Central memory CD8-positive, alpha-beta T cell (primary cell): ENCODE data around the gene PPM1E.
"Not testable (repeated sequence)": the region's sequence is repeated elsewhere in the genome, so short reads cannot be mapped to it uniquely, and the experiment has no call there.

ENCODE experiments used
- ATAC-seq: fragments of 150-1000 bp; cut with Tn5 transposase; replicated peaks from 2 replicates; pipeline ENCODE4 v1.10.0; 2022; ENCODE audit warnings: mild to moderate bottlenecking, moderate FRiP score, moderate number of reproducible peaks; ENCODE audit not compliant: poor library complexity, severe bottlenecking; ENCODE audit errors: extremely low read depth
- DNase-seq, 2 donors: peaks; one replicate each; pipeline ENCODE4 v3.0.0; 2021; ENCODE audit warnings: low spot score in 2 of 2
- H3K27ac Mint-ChIP-seq: one replicate; pipeline ENCODE4 v1.8.0; 2022; ENCODE audit warnings: low read depth, mild to moderate bottlenecking, moderate library complexity, mixed read lengths
- H3K27me3 Mint-ChIP-seq: one replicate; pipeline ENCODE4 v1.8.0; 2022; ENCODE audit warnings: mixed read lengths
- H3K36me3 Mint-ChIP-seq: one replicate; pipeline ENCODE4 v1.8.0; 2022; ENCODE audit warnings: mild to moderate bottlenecking, moderate library complexity, mixed read lengths; ENCODE audit not compliant: insufficient read depth
- H3K4me1 Mint-ChIP-seq: one replicate; pipeline ENCODE4 v1.8.0; 2022; ENCODE audit warnings: mixed read lengths
- H3K4me3 Mint-ChIP-seq: one replicate; pipeline ENCODE4 v1.8.0; 2022; ENCODE audit warnings: mild to moderate bottlenecking, moderate library complexity, mixed read lengths
- H3K9me3 Mint-ChIP-seq: one replicate; pipeline ENCODE4 v1.8.0; 2022; ENCODE audit warnings: mixed read lengths

PPM1E gene

DNA sequence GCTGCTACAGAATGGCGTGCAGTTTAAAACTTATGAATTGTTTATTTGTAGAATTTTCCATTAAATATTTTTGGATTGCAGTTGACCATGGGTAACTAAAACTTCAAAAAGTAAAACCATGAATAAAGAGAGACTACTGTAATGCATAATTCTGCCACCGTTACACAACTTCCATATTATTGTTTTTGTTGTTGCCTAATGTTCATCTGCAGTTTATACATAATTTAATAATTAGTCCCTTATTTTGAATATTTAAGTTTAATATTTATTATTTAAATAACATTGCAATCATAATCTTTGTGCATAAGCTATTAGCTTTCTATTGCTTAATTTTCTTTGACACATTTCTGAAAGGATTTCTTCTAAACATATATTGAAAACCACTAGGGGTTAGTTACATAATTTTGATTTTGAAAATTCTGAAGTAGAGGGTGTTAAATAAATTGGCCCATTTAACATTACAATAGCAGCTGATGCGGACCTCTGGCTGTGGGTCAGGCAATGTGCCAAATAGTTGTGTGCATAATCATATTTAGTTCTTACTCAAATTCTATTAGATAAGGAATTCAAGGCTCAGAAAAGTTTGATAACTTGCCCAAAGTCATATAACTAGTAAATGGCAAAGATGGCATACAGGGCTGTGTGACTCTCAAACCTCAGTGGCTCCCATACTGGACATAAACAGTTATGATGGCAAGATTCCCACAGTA lies 31.1 kb downstream of the PPM1E start:
- H3K4me3 Mint-ChIP-seq: no peak overlapping the region
- no peaks in the 10 kb centered on the region for H3K9me3 Mint-ChIP-seq
- H3K4me1 Mint-ChIP-seq: no peaks in the 10 kb centered on the region
- ATAC-seq (no peak), DNase-seq (no peak)
- peaks cover 6% of the 10 kb centered on the region for H3K27me3 Mint-ChIP-seq
- H3K36me3 Mint-ChIP-seq: no peaks in the 10 kb centered on the region
- no peak overlapping the region for H3K27ac Mint-ChIP-seq

DNA sequence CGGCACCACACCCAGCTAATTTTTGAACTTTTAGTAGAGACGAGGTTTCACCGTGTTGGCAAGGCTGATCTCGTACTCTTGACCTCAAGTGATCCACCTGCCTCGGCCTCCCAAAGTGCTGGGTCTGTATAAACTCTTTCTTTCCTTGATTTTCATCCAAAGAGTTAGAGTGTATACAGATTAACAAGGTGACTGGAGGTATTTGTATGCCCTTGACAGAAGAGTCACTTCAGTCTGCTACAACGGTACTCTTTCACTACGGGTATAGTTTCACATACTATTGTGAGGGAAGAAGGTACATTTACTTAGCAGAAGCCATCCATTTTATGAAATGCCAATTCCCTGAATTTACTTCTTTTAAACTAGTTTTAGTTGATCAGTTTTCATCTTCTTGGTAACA lies 32.5 kb downstream of the PPM1E start:
- no peaks in the 10 kb centered on the region for H3K27me3 Mint-ChIP-seq
- no peak for DNase-seq
- ATAC-seq: no peak
- no peaks in the 10 kb centered on the region for H3K4me1 Mint-ChIP-seq
- H3K27ac Mint-ChIP-seq: no peak overlapping the region
- H3K9me3 Mint-ChIP-seq: no peaks in the 10 kb centered on the region
- no peaks in the 10 kb centered on the region for H3K36me3 Mint-ChIP-seq
- no peak overlapping the region for H3K4me3 Mint-ChIP-seq

DNA sequence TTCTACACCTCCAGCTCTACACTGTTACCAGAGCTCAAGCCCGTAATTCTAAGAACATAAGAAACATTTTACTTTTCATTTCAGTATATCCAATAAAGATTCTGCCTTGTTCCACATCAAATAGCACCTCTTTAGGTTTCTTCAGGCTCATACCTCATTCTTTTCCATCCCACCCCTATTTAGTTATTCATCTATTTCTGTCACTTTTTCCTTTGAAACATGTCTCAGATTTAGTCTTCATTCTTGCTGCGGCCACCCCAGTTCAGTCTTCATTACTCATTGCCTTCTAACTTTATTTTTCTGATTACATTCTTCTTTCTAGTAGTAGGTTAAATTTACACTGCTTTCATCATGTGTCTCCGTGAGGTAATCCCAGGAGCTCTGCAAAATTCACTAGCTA lies 33.5 kb downstream of the PPM1E start:
- DNase-seq: no peak
- no peaks in the 10 kb centered on the region for H3K4me1 Mint-ChIP-seq
- H3K9me3 Mint-ChIP-seq: no peaks in the 10 kb centered on the region
- no peaks in the 10 kb centered on the region for H3K27me3 Mint-ChIP-seq
- no peak overlapping the region for H3K4me3 Mint-ChIP-seq
- no peak for ATAC-seq
- H3K36me3 Mint-ChIP-seq: no peaks in the 10 kb centered on the region
- no peak overlapping the region for H3K27ac Mint-ChIP-seq

DNA sequence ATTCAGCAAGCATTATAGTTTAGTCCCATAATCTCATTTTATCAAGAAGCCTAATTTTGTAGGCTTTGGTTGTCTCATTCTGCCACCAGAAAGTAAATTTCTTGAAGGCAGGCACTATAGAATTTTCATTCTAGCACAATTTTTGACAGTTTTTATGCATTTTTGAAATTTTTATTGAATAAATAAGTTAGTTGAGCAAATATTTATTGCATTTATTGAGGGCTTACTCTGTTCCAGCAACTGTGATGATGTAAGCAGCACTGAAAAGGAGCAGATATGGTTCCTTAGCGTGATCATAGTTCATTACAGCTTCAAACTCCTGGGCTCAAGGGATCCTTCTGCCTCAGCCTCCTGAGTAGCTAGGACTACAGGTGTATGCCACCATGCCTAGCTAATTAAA lies 34.2 kb downstream of the PPM1E start:
- Mint-ChIP-seq H3K27me3 (no peaks in the 10 kb centered on the region), H3K27ac (no peak overlapping the region), H3K36me3 (no peaks in the 10 kb centered on the region), H3K4me1 (no peaks in the 10 kb centered on the region), H3K9me3 (peaks cover 5% of the 10 kb centered on the region), H3K4me3 (no peak overlapping the region)
- DNase-seq (no peak), ATAC-seq (no peak)

DNA sequence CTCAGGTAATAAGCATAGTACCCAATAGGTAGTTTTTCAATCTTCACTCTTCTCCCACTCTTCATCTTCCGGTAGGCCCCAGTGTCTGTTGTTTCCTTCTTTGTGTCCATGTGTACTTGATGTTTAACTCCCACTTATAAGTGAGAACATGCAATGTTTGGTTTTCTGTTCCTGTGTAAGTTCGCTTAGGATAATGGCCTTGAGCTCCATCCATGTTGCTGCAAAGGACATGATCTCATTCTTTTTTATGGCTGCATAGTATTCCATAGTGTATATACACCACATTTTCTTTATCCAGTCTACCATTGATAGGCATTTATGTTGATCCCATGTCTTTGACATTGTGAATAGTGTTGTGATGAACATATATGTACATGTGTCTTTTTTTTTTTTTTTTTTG lies 38.9 kb downstream of the PPM1E start:
- H3K27ac Mint-ChIP-seq, H3K4me3 Mint-ChIP-seq, H3K9me3 Mint-ChIP-seq, H3K36me3 Mint-ChIP-seq, H3K4me1 Mint-ChIP-seq, DNase-seq, ATAC-seq: not testable (repeated sequence)
- peaks cover 20% of the 10 kb centered on the region for H3K27me3 Mint-ChIP-seq

DNA sequence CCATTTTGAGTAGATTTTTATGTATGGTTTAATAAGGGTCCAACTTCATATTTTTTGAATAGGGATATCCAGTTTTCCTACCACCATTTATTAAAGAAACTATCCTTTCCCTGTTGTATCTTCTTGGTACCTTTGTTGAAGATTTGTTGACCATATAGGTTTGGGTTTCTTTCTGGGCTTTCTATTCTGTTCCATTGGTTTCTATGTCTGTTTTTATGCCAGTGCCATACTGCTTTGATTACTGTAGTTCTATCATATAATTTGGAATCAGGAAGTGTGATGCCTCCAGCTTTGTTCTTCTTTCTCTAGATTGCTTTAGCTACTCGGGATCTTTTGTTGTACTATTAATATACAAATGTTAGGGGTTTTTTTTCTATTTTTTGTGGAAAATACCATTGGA lies 46.5 kb downstream of the PPM1E start:
- Mint-ChIP-seq H3K4me1 (no peaks in the 10 kb centered on the region), H3K36me3 (no peaks in the 10 kb centered on the region), H3K4me3 (no peak overlapping the region), H3K27me3 (peaks cover 70% of the 10 kb centered on the region), H3K27ac (no peak overlapping the region), H3K9me3 (no peaks in the 10 kb centered on the region)
- ATAC-seq (no peak), DNase-seq (no peak)

DNA sequence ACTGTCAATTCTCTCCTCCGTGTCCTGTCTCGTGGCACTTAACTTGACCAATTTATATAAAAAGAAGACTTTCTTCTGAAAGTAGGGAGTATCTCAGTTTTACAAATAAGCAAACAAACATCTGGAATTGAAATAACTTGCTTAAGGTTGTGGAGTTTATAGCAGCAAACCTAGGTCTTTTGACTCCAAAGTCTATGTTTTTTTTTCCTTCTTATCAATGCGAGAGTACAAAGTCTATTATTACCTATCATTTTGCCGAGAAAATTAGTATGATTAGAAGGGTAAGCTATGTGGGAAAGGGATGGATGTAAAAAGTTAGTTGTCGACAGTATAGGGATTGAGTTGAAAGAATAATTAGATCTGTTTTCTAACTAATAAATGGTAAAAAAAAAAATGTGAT lies 50.4 kb downstream of the PPM1E start:
- DNase-seq (no peak), ATAC-seq (no peak)
- H3K27ac Mint-ChIP-seq: no peak overlapping the region
- H3K4me1 Mint-ChIP-seq: no peaks in the 10 kb centered on the region
- no peaks in the 10 kb centered on the region for H3K9me3 Mint-ChIP-seq
- H3K4me3 Mint-ChIP-seq: no peak overlapping the region
- peaks cover 66% of the 10 kb centered on the region for H3K27me3 Mint-ChIP-seq
- no peaks in the 10 kb centered on the region for H3K36me3 Mint-ChIP-seq

DNA sequence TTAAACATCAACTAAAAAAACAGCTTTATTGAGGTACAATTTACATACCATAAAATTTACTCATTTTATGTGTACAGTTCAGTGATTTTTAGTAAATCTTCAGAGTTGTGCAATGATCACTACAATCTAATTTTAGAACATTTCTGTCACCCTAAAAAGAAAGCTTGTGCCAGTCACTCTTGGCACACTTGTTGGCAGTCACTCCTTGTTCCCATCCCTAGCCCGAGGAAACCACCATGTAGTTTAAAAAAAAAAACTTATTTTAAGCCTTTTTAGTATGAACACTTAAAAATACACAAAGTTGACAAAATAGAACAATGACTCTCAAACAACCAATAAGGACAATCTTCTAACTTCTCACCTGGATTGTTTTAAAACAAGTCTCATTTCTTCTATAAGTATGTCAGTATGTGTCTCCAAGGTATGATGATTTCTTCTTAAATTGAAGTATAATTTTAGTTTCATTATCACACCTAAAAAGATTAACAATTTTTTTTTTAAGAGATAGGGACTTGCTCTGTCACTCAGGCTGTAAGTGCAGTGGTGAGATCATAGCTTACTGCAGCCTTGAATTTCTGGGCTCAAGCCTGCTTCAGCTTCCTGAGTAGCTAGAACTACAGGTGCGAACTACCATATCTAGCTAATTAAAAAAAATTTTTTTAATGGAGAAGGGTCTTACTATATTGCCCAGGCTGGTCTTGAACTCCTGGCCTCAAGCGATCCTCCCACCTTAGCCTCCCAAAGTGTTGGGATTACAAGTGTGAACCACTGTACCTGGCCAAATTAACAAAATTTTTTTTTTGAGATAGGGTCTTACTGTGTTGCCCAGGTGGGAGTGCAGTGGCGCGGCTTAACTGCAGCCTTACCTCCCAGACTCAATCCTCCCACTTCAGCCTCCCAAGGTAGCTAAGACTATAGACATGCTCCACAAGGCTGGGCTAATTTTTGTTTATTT lies 53.2 kb downstream of the PPM1E start:
- H3K36me3 Mint-ChIP-seq: peaks cover 3% of the 10 kb centered on the region
- H3K4me1 Mint-ChIP-seq: no peaks in the 10 kb centered on the region

DNA sequence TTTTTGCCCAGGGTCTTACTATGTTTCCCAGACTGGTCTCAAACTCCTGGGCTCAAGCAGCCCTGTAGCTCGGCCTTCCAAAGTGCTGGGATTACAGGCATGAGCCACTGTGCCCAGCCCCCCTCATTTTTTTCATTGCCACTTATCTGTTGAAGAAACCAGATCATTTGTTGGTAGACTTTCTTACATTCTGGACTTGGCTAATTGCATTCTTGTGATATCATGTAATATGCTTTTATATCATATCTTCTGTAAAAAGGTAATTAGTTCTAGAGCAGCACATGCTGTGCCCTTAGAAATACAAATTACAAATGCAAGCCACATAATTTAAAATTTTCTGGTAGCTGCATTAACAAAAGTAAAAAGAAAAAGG lies 53.9 kb downstream of the PPM1E start:
- Mint-ChIP-seq H3K9me3 (no peaks in the 10 kb centered on the region), H3K27me3 (peaks cover 52% of the 10 kb centered on the region), H3K4me3 (no peak overlapping the region), H3K27ac (no peak overlapping the region), H3K36me3 (peaks cover 3% of the 10 kb centered on the region), H3K4me1 (no peaks in the 10 kb centered on the region)
- DNase-seq (no peak), ATAC-seq (no peak)

More for the DNA sequence above, 53.2 kb downstream of the PPM1E start:
- Mint-ChIP-seq H3K9me3 (no peaks in the 10 kb centered on the region), H3K4me3 (no peak overlapping the region), H3K27ac (no peak overlapping the region), H3K27me3 (peaks cover 52% of the 10 kb centered on the region)
- DNase-seq (no peak), ATAC-seq (no peak)

DNA sequence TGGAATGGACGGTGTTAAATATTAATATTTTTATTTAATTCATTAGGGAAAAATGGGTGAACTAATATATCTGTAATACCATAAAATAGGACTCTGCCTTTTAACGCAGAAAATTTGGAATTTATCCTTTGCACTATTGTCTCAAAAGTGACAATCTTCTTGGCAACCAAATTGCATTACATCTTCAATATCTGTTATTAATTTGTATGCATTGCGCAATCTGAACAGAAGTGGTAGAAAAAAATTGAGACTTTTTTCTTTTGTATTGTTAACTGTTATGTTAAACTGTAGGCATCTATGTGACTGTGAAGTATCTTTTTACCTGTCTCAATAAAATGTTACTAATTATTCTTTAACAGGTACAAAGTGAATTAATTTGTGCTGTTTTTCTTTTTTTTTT lies 55.6 kb downstream of the PPM1E start:
- Mint-ChIP-seq H3K4me3 (no peak overlapping the region), H3K27ac (no peak overlapping the region)

DNA sequence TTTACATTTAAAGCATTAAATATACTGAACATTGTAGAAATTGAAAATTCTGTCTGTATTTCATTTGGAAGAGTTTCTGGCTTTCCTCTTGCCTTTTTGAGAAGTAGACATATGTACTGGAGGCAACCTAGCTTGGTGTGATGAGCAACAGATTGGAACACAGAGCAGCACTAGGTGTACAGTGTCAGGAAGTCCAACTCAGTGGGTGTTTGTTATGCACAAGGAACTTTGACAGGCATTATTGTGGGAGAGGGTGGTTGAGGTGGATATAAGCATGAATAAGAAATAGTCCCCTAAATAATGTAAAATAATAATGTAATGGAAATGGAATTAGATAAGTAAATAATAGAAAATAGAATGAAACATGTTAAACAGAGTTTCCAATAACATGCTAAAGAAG lies 58.1 kb downstream of the PPM1E start:
- H3K27me3 Mint-ChIP-seq: peaks cover 12% of the 10 kb centered on the region
- no peaks in the 10 kb centered on the region for H3K9me3 Mint-ChIP-seq
- DNase-seq: no peak
- ATAC-seq: no peak
- no peak overlapping the region for H3K27ac Mint-ChIP-seq
- no peak overlapping the region for H3K4me3 Mint-ChIP-seq
- peaks cover 3% of the 10 kb centered on the region for H3K36me3 Mint-ChIP-seq
- H3K4me1 Mint-ChIP-seq: no peaks in the 10 kb centered on the region

More for the DNA sequence above, 55.6 kb downstream of the PPM1E start:
- peaks cover 36% of the 10 kb centered on the region for H3K27me3 Mint-ChIP-seq
- no peaks in the 10 kb centered on the region for H3K4me1 Mint-ChIP-seq
- H3K36me3 Mint-ChIP-seq: peaks cover 3% of the 10 kb centered on the region
- H3K9me3 Mint-ChIP-seq: no peaks in the 10 kb centered on the region
- DNase-seq (no peak), ATAC-seq (no peak)

DNA sequence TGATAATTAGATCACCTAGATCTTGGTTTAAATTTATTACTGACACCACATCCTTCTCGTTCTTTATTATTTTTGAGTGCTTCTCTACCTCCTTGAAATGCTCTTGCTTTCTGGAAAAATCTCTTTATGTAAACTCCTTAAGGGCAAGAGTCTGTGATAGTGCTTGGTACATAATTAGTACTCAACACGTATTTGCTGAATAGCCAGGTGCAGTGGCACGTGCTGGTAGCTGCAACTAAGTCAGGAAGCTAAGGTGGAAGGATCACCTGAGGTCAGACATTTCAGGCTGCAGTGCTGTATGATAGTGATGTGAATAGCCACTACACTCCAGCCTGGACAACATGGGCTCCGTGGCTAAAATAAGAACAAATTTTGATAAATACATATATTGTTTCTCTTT lies 63.0 kb downstream of the PPM1E start:
- no peak for DNase-seq
- H3K36me3 Mint-ChIP-seq: no peaks in the 10 kb centered on the region
- H3K9me3 Mint-ChIP-seq: no peaks in the 10 kb centered on the region

More for the DNA sequence above, 63.0 kb downstream of the PPM1E start:
- no peak for ATAC-seq
- no peak overlapping the region for H3K4me3 Mint-ChIP-seq
- H3K27me3 Mint-ChIP-seq: peaks cover 22% of the 10 kb centered on the region
- no peak overlapping the region for H3K27ac Mint-ChIP-seq
- no peaks in the 10 kb centered on the region for H3K4me1 Mint-ChIP-seq
